ENCODE measurements around the gene TMEM272. TPM values are rescaled to one million over a fixed set of nuclear protein-coding genes. Genes with fewer than 3 reads are reported as not detected.

The TMEM272 gene
- total and polyA plus RNA-seq, 2 of the 4 experiments (the other 2 are of a cell fraction), result not detected

- no peak overlapping the region for H2BK20ac ChIP-seq (ENCODE audit: low read depth, low read length)
- H3K9ac ChIP-seq (ENCODE audit: low read depth, low read length), result no peak overlapping the region
- no peak overlapping the region for H2AK5ac ChIP-seq (ENCODE audit: low read depth, low read length)
- no peak overlapping the region for H2AK9ac ChIP-seq (replicated peaks; ENCODE audit: low read depth, low read length, poor library complexity)
- no peak for ATAC-seq (ENCODE audit: low read depth)
- H3K36me3 ChIP-seq (ENCODE audit: control insufficient read depth, insufficient read depth, low read length), result no peaks in the 10 kb centered on the region
- TF ChIP-seq RFX5 (IDR thresholded peaks at IDR 0.05; ENCODE audit: low read depth, low read length) (no peak), MXI1 (IDR thresholded peaks at IDR 0.05; ENCODE audit: borderline replicate concordance, low read depth, low read length) (no peak), CHD1 (IDR thresholded peaks at IDR 0.05; ENCODE audit: low read depth, low read length) (no peak), BHLHE40 (IDR thresholded peaks at IDR 0.05; ENCODE audit: low read depth, low read length) (no peak), CEBPB (IDR thresholded peaks at IDR 0.05; ENCODE audit: low read depth, low read length) (no peak), RAD21 (IDR thresholded peaks at IDR 0.05; ENCODE audit: low read length) (no peak), MAFK (IDR thresholded peaks at IDR 0.05; ENCODE audit: low read depth, low read length) (no peak), FOS (IDR thresholded peaks at IDR 0.05; ENCODE audit: low read depth, low read length) (no peak), RCOR1 (IDR thresholded peaks at IDR 0.05; ENCODE audit: insufficient replicate concordance, low read length) (no peak), SMC3 (IDR thresholded peaks at IDR 0.05; ENCODE audit: low read depth, low read length) (no peak), MAZ (IDR thresholded peaks at IDR 0.05; ENCODE audit: borderline replicate concordance, low read depth, low read length) (no peak), ELK1 (IDR thresholded peaks at IDR 0.05; ENCODE audit: borderline replicate concordance, low read depth, low read length) (no peak), NFE2L2 (IDR thresholded peaks at IDR 0.05; ENCODE audit: low read depth, low read length) (no peak), POLR2A (IDR thresholded peaks at IDR 0.05; ENCODE audit: low read depth, low read length) (no peak)
- TF ChIP-seq, protein P1, sequence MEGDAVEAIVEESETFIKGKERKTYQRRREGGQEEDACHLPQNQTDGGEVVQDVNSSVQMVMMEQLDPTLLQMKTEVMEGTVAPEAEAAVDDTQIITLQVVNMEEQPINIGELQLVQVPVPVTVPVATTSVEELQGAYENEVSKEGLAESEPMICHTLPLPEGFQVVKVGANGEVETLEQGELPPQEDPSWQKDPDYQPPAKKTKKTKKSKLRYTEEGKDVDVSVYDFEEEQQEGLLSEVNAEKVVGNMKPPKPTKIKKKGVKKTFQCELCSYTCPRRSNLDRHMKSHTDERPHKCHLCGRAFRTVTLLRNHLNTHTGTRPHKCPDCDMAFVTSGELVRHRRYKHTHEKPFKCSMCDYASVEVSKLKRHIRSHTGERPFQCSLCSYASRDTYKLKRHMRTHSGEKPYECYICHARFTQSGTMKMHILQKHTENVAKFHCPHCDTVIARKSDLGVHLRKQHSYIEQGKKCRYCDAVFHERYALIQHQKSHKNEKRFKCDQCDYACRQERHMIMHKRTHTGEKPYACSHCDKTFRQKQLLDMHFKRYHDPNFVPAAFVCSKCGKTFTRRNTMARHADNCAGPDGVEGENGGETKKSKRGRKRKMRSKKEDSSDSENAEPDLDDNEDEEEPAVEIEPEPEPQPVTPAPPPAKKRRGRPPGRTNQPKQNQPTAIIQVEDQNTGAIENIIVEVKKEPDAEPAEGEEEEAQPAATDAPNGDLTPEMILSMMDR (conservative IDR thresholded peaks at IDR 0.05; ENCODE audit: low read depth, low read length), result no peak
- H3K18ac ChIP-seq (ENCODE audit: low read depth, low read length), result no peak overlapping the region
- in situ Hi-C loops (cut with MboI; ENCODE audit: low sequenced_read_pairs), result no loop called here
- WGBS, 2 experiments (ENCODE audit: extremely low coverage in 2 of 2, insufficient read length in 1 of 2), result no CpG with 5 or more reads among the region's 4 CpGs
- DNase-seq, result no peak
- H3K79me1 ChIP-seq (ENCODE audit: low read depth in 1 of 2, low read length in 2 of 2), result peaks cover 0 to 9% of the 10 kb centered on the region in 2 experiments; a peak in 1 of 4 replicates
- no peak overlapping the region for H3K14ac ChIP-seq (replicated peaks; ENCODE audit: low read depth, low read length)
- POLR2A ChIA-PET (ENCODE audit: unreplicated experiment), result no interaction called here
- intact Hi-C loops (cut with micrococcal nuclease), result loop anchor here (10.0 kb wide), 1 partner anchor 581 kb away; the partner anchor contains the start of gene FAM124A
- CTCF ChIA-PET, result no interaction called here
- no peak overlapping the region for H2AFZ ChIP-seq (replicated peaks; ENCODE audit: low read length, poor library complexity)
- H3K4me1 ChIP-seq (ENCODE audit: control insufficient read depth, insufficient read depth, low read length), result peaks cover 4% of the 10 kb centered on the region
- no peaks in the 10 kb centered on the region for H3K27me3 ChIP-seq (ENCODE audit: control insufficient read depth, insufficient read depth, low read length)
- H3K9me3 ChIP-seq (ENCODE audit: control insufficient read depth, insufficient read depth, low read length), result no peaks in the 10 kb centered on the region
- H3K4me2 ChIP-seq (ENCODE audit: low read depth, low read length), result no peak overlapping the region
- no peak overlapping the region for H3K23ac ChIP-seq (ENCODE audit: low read depth, low read length)
- no peak overlapping the region for H3K4ac ChIP-seq (ENCODE audit: low read depth, low read length)
- no peak overlapping the region for H3K27ac ChIP-seq (ENCODE audit: insufficient read depth, low read length)
- H4K8ac ChIP-seq (ENCODE audit: low read depth in 2 of 2, low read length in 2 of 2), result no peak overlapping the region
- H3K4me3 ChIP-seq (ENCODE audit: insufficient read depth, low read depth, low read length), result no peak overlapping the region
- H4K91ac ChIP-seq (ENCODE audit: insufficient read depth, low read depth, low read length), result no peak overlapping the region
- H3K9me1 ChIP-seq (ENCODE audit: insufficient read depth, low read length), result peaks cover 4% of the 10 kb centered on the region; the same call in 1 of the 2 replicates
- H2BK15ac ChIP-seq (ENCODE audit: low read depth, low read length), result no peak overlapping the region
- H2BK120ac ChIP-seq (ENCODE audit: low read depth, low read length), result no peak overlapping the region
- dilution Hi-C loops (cut with HindIII; ENCODE audit: low sequenced_read_pairs, unreplicated experiment), result no loop called here
- no peak overlapping the region for H3K56ac ChIP-seq (ENCODE audit: extremely low read depth, insufficient read depth, low read length)
- no peak overlapping the region for H4K5ac ChIP-seq (ENCODE audit: low read depth, low read length)
- no TSS peak for BruUV-seq (replicated peaks)
- H2BK5ac ChIP-seq (ENCODE audit: low read depth, low read length, poor library complexity, severe bottlenecking), result no peak overlapping the region
- H4K20me1 ChIP-seq (ENCODE audit: insufficient read depth, low read length), result no peaks in the 10 kb centered on the region
Measured at GRCh38 chr13:51805313-51805712, 39.7 kb downstream of the TMEM272 start.
